GM23338 (cell line): ENCODE measurements around the gene CCDC74A. TPM values are rescaled to one million over a fixed set of nuclear protein-coding genes. Genes with fewer than 3 reads are reported as not detected.

Source experiments
- ATAC-seq: fragments of 200-7000 bp; cut with Tn5 transposase; 3 replicates; pipeline ENCODE4 v1.9.1; 2020
- DNase-seq: peaks from one replicate; pipeline ENCODE4 v3.0.0-alpha.2; 2015; ENCODE audit warnings: low spot score
- H2AFZ ChIP-seq: fragments of 200-600 bp; sonication (generic); 2 replicates; pipeline ENCODE4 v1.8.0; 2016; ENCODE audit warnings: antibody characterized with exemption, mild to moderate bottlenecking, moderate library complexity
- H3F3A ChIP-seq: fragments of 200-600 bp; sonication (generic); replicated peaks from 2 replicates; pipeline ENCODE4 v1.8.0; 2017; ENCODE audit warnings: antibody characterized with exemption, mixed run types, low read depth
- H3K27ac ChIP-seq: fragments of 200-600 bp; sonication (generic); 2 replicates; pipeline ENCODE4 v1.6.1; 2016; ENCODE audit warnings: low read depth
- H3K27me3 ChIP-seq: fragments of 200-600 bp; sonication (generic); 2 replicates; pipeline ENCODE4 v1.8.0; 2016; ENCODE audit warnings: mild to moderate bottlenecking, mixed run types, moderate library complexity; ENCODE audit not compliant: insufficient read depth
- H3K36me3 ChIP-seq: fragments of 200-600 bp; sonication (generic); 2 replicates; pipeline ENCODE4 v1.8.0; 2016; ENCODE audit warnings: mild to moderate bottlenecking; ENCODE audit not compliant: insufficient read depth
- H3K4me1 ChIP-seq: fragments of 200-600 bp; sonication (generic); 2 replicates; pipeline ENCODE4 v1.8.0; 2016; ENCODE audit warnings: mild to moderate bottlenecking, moderate library complexity; ENCODE audit not compliant: insufficient read depth
- H3K4me2 ChIP-seq: fragments of 200-600 bp; sonication (generic); 2 replicates; pipeline ENCODE4 v1.7.1; 2017; ENCODE audit warnings: mixed run types
- H3K4me3 ChIP-seq: fragments of 200-600 bp; sonication (generic); 2 replicates; pipeline ENCODE4 v1.6.1; 2016; ENCODE audit warnings: mixed run types
- H3K79me2 ChIP-seq: fragments of 200-600 bp; sonication (generic); replicated peaks from 2 replicates; pipeline ENCODE4 v1.8.0; 2017; ENCODE audit warnings: mild to moderate bottlenecking; ENCODE audit not compliant: insufficient read depth
- H3K9me2 ChIP-seq: fragments of 200-600 bp; sonication (generic); 2 replicates; pipeline ENCODE4 v1.8.0; 2017; ENCODE audit not compliant: insufficient read depth
- H4K20me1 ChIP-seq: fragments of 200-600 bp; sonication (generic); replicated peaks from 2 replicates; pipeline ENCODE4 v1.8.0; 2017; ENCODE audit warnings: mild to moderate bottlenecking; ENCODE audit not compliant: insufficient read depth
- H3K27ac Mint-ChIP-seq: 2 replicates; pipeline ENCODE4 v1.8.0; 2020; ENCODE audit warnings: inconsistent platforms, mild to moderate bottlenecking, moderate library complexity, mixed read lengths
- H3K27me3 Mint-ChIP-seq: 3 replicates; pipeline ENCODE4 v1.8.0; 2022; ENCODE audit warnings: low read depth, mild to moderate bottlenecking, moderate library complexity, mixed read lengths, inconsistent platforms; ENCODE audit not compliant: insufficient read depth, poor library complexity
- H3K36me3 Mint-ChIP-seq: 3 replicates; pipeline ENCODE4 v1.8.0; 2021; ENCODE audit warnings: low read depth, mild to moderate bottlenecking, inconsistent platforms, moderate library complexity, mixed read lengths
- H3K4me1 Mint-ChIP-seq: 3 replicates; pipeline ENCODE4 v1.8.0; 2020; ENCODE audit warnings: mild to moderate bottlenecking, inconsistent platforms, mixed read lengths
- H3K4me3 Mint-ChIP-seq: 3 replicates; pipeline ENCODE4 v1.8.0; 2021; ENCODE audit warnings: moderate library complexity, mild to moderate bottlenecking, inconsistent platforms, mixed read lengths
- H3K9me3 Mint-ChIP-seq: 3 replicates; pipeline ENCODE4 v1.8.0; 2020; ENCODE audit warnings: moderate library complexity, mild to moderate bottlenecking, inconsistent platforms, mixed read lengths
- CREB1 ChIP-seq: fragments of 250-450 bp; sonication (Bioruptor Pico); IDR thresholded peaks from 2 replicates; pipeline ENCODE4 v1.5.0; 2020; ENCODE audit warnings: low read depth, mild to moderate bottlenecking, moderate library complexity
- CTCF ChIP-seq, 2 experiments: fragments of 200-600 bp in 1 of 2; sonication (generic) in 1 of 2; conservative IDR thresholded peaks; 2 replicates each; pipeline versions ENCODE4 v1.5.1 to v1.6.1; 2016 to 2017; ENCODE audit warnings: antibody characterized with exemption in 2 of 2, low read depth in 2 of 2, mild to moderate bottlenecking in 2 of 2, moderate library complexity in 1 of 2
- ETS1 ChIP-seq: IDR thresholded peaks from 2 replicates; pipeline ENCODE4 v1.6.1; 2016; ENCODE audit warnings: antibody characterized with exemption
- EZH2 ChIP-seq: fragments of 200-600 bp; sonication (generic); IDR thresholded peaks from one replicate; pipeline ENCODE4 v1.8.0; 2017; ENCODE audit warnings: antibody characterized with exemption, mild to moderate bottlenecking, low read depth; ENCODE audit not compliant: unreplicated experiment
- EZH2phosphoT487 ChIP-seq: fragments of 200-600 bp; sonication (generic); IDR thresholded peaks from one replicate; pipeline ENCODE4 v1.8.1; 2018; ENCODE audit warnings: antibody characterized with exemption; ENCODE audit not compliant: unreplicated experiment
- JUNB ChIP-seq: IDR thresholded peaks from one replicate; pipeline ENCODE4 v1.6.1; 2016; ENCODE audit warnings: antibody characterized with exemption; ENCODE audit not compliant: unreplicated experiment
- NANOG ChIP-seq: IDR thresholded peaks from 2 replicates; pipeline ENCODE4 v1.6.1; 2016; ENCODE audit warnings: antibody characterized with exemption, borderline replicate concordance
- POLR2AphosphoS5 ChIP-seq: IDR thresholded peaks from 2 replicates; pipeline ENCODE4 v1.6.1; 2016; ENCODE audit warnings: antibody characterized with exemption, low read depth
- REST ChIP-seq: IDR thresholded peaks from one replicate; pipeline ENCODE4 v1.6.1; 2018; ENCODE audit warnings: antibody characterized with exemption; ENCODE audit not compliant: unreplicated experiment
- STAT1 ChIP-seq: IDR thresholded peaks from one replicate; pipeline ENCODE4 v1.6.1; 2016; ENCODE audit warnings: antibody characterized with exemption; ENCODE audit not compliant: unreplicated experiment
- ZNF114 ChIP-seq: fragments of 250-450 bp; sonication (Bioruptor Pico); IDR thresholded peaks from 2 replicates; pipeline ENCODE4 v1.5.0; 2020; ENCODE audit warnings: mild to moderate bottlenecking, moderate library complexity
- ZNF331 ChIP-seq: fragments of 250-450 bp; sonication (Bioruptor Pico); IDR thresholded peaks from 2 replicates; pipeline ENCODE4 v1.5.0; 2020; ENCODE audit warnings: low read depth, mild to moderate bottlenecking, moderate library complexity
- ZNF462 ChIP-seq: fragments of 250-450 bp; sonication (Bioruptor Pico); IDR thresholded peaks from 2 replicates; pipeline ENCODE4 v1.5.0; 2020; ENCODE audit warnings: mild to moderate bottlenecking, moderate library complexity
- polyA plus RNA-seq: library from polyadenylated mRNA; unstranded; fragments of >200 nt; fragmentation: Nextera tagmentation; extraction: Ambion mirVana; gene quantifications from 2 replicates; pipeline ENCODE4 v1.2.1, GENCODE V29; 2016
- total RNA-seq: library from RNA; depleted of rRNA; stranded (reverse); fragments of >200 nt; shearing (Covaris generic); gene quantifications from 2 replicates; pipeline ENCODE4 v1.2.3, GENCODE V29; 2014

Gene CCDC74A
- total and polyA plus RNA-seq, 2 experiments from 2014 or later: 16.5 to 47.8 TPM

- TF ChIP-seq ETS1: no peak
- no peak for TF ChIP-seq NANOG
These were observed 44.5 kb downstream of the CCDC74A start (continued) for GRCh38 chr2:131572175-131572574.

GRCh38 chr2:131577812-131578211 is 50.1 kb downstream of the CCDC74A start:
- H3K27ac Mint-ChIP-seq: no peak overlapping the region
- H3K27me3 ChIP-seq: no peaks in the 10 kb centered on the region
- no peaks in the 10 kb centered on the region for H3K36me3 Mint-ChIP-seq
- ATAC-seq: no peak
- H2AFZ ChIP-seq: no peak overlapping the region
- no peaks in the 10 kb centered on the region for H3K36me3 ChIP-seq
- no peaks in the 10 kb centered on the region for H3F3A ChIP-seq
- H3K27me3 Mint-ChIP-seq: no peaks in the 10 kb centered on the region
- no peaks in the 10 kb centered on the region for H4K20me1 ChIP-seq
- H3K79me2 ChIP-seq: no peaks in the 10 kb centered on the region
- no peaks in the 10 kb centered on the region; the same call in 1 of the 2 replicates for H3K4me1 ChIP-seq
- H3K9me2 ChIP-seq: no peaks in the 10 kb centered on the region
- H3K27ac ChIP-seq: no peak overlapping the region
- peaks cover 9% of the 10 kb centered on the region for H3K4me1 Mint-ChIP-seq
- H3K9me3 Mint-ChIP-seq: no peaks in the 10 kb centered on the region
- H3K4me3 Mint-ChIP-seq: no peak overlapping the region
- no peak for DNase-seq
- H3K4me3 ChIP-seq: no peak overlapping the region
- no peak overlapping the region for H3K4me2 ChIP-seq
- TF ChIP-seq CREB1 (CRISPR knock-in tag) (no peak), STAT1 (no peak), ZNF462 (CRISPR knock-in tag) (no peak), POLR2AphosphoS5 (no peak), ZNF114 (CRISPR knock-in tag) (no peak), EZH2 (no peak), REST (no peak), JUNB (no peak), NANOG (no peak), CTCF (conservative IDR thresholded peaks at IDR 0.05; ENCODE audit: low read depth in 2 of 2) (no peak), ZNF331 (no peak), EZH2phosphoT487 (no peak)
